HG02571 (cell line): ENCODE data around the gene TBR1.

Experiments used
- ATAC-seq: cut with Tn5 transposase; IDR thresholded peaks from one replicate; pipeline ENCODE4 v1.9.1; 2021; ENCODE audit warnings: mild to moderate bottlenecking, moderate library complexity; ENCODE audit not compliant: unreplicated experiment

Gene TBR1

GRCh38 chr2:161426922-161427663, 11.0 kb downstream of the TBR1 start:
- ATAC-seq = no peak

- ATAC-seq = no peak
Observed at GRCh38 chr2:161427664-161428587, 11.8 kb downstream of the TBR1 start.

- ATAC-seq = no peak
Observed at GRCh38 chr2:161430386-161430785, 14.3 kb downstream of the TBR1 start.

GRCh38 chr2:161432107-161432506, 16.0 kb downstream of the TBR1 start:
- ATAC-seq = no peak

- ATAC-seq = no peak
Observed at GRCh38 chr2:161434118-161434517, 18.0 kb downstream of the TBR1 start.

GRCh38 chr2:161436411-161436810, 20.3 kb downstream of the TBR1 start:
- no peak for ATAC-seq

- ATAC-seq = no peak
Observed at GRCh38 chr2:161438598-161438997, 22.5 kb downstream of the TBR1 start.

- no peak for ATAC-seq
Observed at GRCh38 chr2:161445097-161445496, 29.0 kb downstream of the TBR1 start.

- no peak for ATAC-seq
Observed at GRCh38 chr2:161448431-161448830, 32.3 kb downstream of the TBR1 start.

- ATAC-seq = no peak
Observed at GRCh38 chr2:161471631-161472030, 55.5 kb downstream of the TBR1 start.

- ATAC-seq = no peak
Observed at GRCh38 chr2:161474920-161475319, 58.8 kb downstream of the TBR1 start.
